Measurements from ENCODE around the gene NIT1. TPM values are rescaled to one million over a fixed set of nuclear protein-coding genes. Genes with fewer than 3 reads are reported as not detected.

NIT1 gene
- total and polyA plus RNA-seq, 2 of the 8 experiments (the other 6 are each of a cell fraction or from before 2014, with no cell fraction given): 33.0 to 40.4 TPM

DNA sequence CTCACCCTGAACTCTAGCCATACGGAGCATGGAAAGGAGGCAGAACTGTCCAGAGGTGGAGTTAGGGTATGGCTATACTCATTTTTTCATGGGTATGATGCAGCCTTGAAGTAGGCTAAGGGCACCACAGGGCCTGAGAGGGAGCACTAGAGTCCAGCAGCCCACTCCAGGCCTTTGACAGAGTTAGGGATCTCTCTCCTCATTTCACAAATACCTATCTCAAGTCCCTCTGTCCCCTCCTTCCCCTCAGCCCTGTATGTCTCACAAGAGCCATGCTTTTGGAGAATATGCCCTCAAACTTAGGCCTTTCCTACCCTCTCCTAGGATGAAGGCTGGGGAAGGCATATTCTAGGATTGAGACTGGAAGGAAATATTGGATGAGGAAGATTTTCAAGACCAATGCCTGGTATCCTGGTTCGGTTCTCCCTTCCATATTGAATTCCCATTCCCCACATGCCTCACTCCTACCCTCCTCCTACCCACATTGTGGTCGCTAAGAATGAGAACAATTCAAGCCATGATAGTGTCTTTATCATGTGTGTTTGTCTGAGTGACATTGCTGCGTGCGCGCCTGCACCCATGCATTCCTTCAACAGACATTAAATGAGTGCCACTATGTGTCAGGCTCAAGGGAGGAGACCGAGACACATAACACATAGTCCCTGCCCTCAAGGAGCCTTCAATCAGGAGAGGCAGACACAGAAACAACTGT, 26.0 kb upstream of the NIT1 start (continued):
- TF ChIP-seq, protein P1, sequence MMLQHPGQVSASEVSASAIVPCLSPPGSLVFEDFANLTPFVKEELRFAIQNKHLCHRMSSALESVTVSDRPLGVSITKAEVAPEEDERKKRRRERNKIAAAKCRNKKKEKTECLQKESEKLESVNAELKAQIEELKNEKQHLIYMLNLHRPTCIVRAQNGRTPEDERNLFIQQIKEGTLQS (IDR thresholded peaks at IDR 0.05; ENCODE audit: insufficient read depth, low read depth, low read length): no peak
- TF ChIP-seq BCL11A (IDR thresholded peaks at IDR 0.05; ENCODE audit: low read depth in 2 of 2, low read length in 2 of 2) (no peak), JUN (IDR thresholded peaks at IDR 0.05; ENCODE audit: low read depth, low read length) (no peak), KDM4A (IDR thresholded peaks at IDR 0.05; ENCODE audit: low read depth, low read length, severe bottlenecking) (no peak), SP1 (IDR thresholded peaks at IDR 0.05; ENCODE audit: low read depth, low read length) (no peak), SIX5 (IDR thresholded peaks at IDR 0.05; ENCODE audit: low read depth, low read length) (no peak), GABPA (IDR thresholded peaks at IDR 0.05; ENCODE audit: borderline replicate concordance, insufficient read depth, low read length) (no peak), SAP30 (IDR thresholded peaks at IDR 0.05; ENCODE audit: insufficient read depth, insufficient replicate concordance, low read length) (no peak)

All from H1 (cell line).